Lower lobe of right lung (tissue), 2 donors: ENCODE measurements around the gene SORT1. TPM values are rescaled to one million over a fixed set of nuclear protein-coding genes. Genes with fewer than 3 reads are reported as not detected.

Source experiments
- ATAC-seq, 2 donors: fragments of 200-7000 bp; cut with Tn5 transposase; one replicate each; pipeline ENCODE4 v1.9.1; 2020 to 2022; ENCODE audit warnings: mild to moderate bottlenecking in 2 of 2, moderate library complexity in 2 of 2
- DNase-seq: peaks from one replicate; pipeline ENCODE4 v3.0.0-alpha.2; 2020
- H3K27ac ChIP-seq: fragments of 200-600 bp; one replicate; pipeline ENCODE4 v1.8.0; 2022
- H3K27me3 ChIP-seq: fragments of 200-600 bp; one replicate; pipeline ENCODE4 v1.8.0; 2022; ENCODE audit warnings: low read depth
- H3K36me3 ChIP-seq: fragments of 200-600 bp; one replicate; pipeline ENCODE4 v1.8.0; 2022; ENCODE audit warnings: mild to moderate bottlenecking
- H3K4me1 ChIP-seq: fragments of 200-600 bp; one replicate; pipeline ENCODE4 v1.8.0; 2022
- H3K4me3 ChIP-seq: fragments of 200-600 bp; one replicate; pipeline ENCODE4 v1.8.0; 2022; ENCODE audit warnings: mild to moderate bottlenecking
- H3K9me3 ChIP-seq: fragments of 200-600 bp; one replicate; pipeline ENCODE4 v1.8.0; 2022
- CTCF ChIP-seq: fragments of 200-600 bp; IDR thresholded peaks from one replicate; pipeline ENCODE4 v1.8.0; 2022; ENCODE audit warnings: antibody characterized with exemption, mild to moderate bottlenecking
- intact Hi-C: fragments of 100-400 bp; cut with DNase I; formaldehyde crosslinking; loops from one replicate; pipeline ENCODE4 v1.11.0; 2022
- total RNA-seq: library from RNA; stranded (reverse); fragmentation: NEBNext Ultra II Directional; extraction: Animal tissue kit (Norgen Biotek cat#: 25700); gene quantifications from one replicate; pipeline ENCODE4 v1.2.1, GENCODE V29; 2021
- donor health status: DM: no; HTN: yes; CAD: no; lungs with severe emphysema.

Gene SORT1
- total RNA-seq, 1 donor from 2014 or later, result 178 TPM

GRCh38 chr1:109361649-109362048 is 36.1 kb downstream of the SORT1 start:
- intact Hi-C loops, result no loop called here
- no peak for TF ChIP-seq CTCF
- peaks cover 17% of the 10 kb centered on the region for H3K36me3 ChIP-seq
- DNase-seq (no peak), ATAC-seq (peak in 1 of 2 donors; percentile 54)
- peaks cover 14% of the 10 kb centered on the region for H3K4me1 ChIP-seq
- no peaks in the 10 kb centered on the region for H3K27me3 ChIP-seq
- no peak overlapping the region for H3K4me3 ChIP-seq
- no peak overlapping the region for H3K27ac ChIP-seq
- H3K9me3 ChIP-seq, result no peaks in the 10 kb centered on the region

GRCh38 chr1:109361069-109361468 is 36.6 kb downstream of the SORT1 start:
- TF ChIP-seq CTCF, result no peak
- H3K27me3 ChIP-seq, result no peaks in the 10 kb centered on the region
- ATAC-seq (no peak), DNase-seq (no peak)
- intact Hi-C loops, result no loop called here
- no peak overlapping the region for H3K4me3 ChIP-seq
- H3K9me3 ChIP-seq, result no peaks in the 10 kb centered on the region
- peaks cover 12% of the 10 kb centered on the region for H3K36me3 ChIP-seq
- peaks cover 14% of the 10 kb centered on the region for H3K4me1 ChIP-seq
- no peak overlapping the region for H3K27ac ChIP-seq

- intact Hi-C loops, result no loop called here
- no peaks in the 10 kb centered on the region for H3K27me3 ChIP-seq
- ATAC-seq (no peak), DNase-seq (no peak)
- no peak for TF ChIP-seq CTCF
- H3K4me3 ChIP-seq, result no peak overlapping the region
- peaks cover 24% of the 10 kb centered on the region for H3K36me3 ChIP-seq
- peaks cover 20% of the 10 kb centered on the region for H3K4me1 ChIP-seq
- H3K9me3 ChIP-seq, result no peaks in the 10 kb centered on the region
- no peak overlapping the region for H3K27ac ChIP-seq
These were observed 40.1 kb downstream of the SORT1 start for GRCh38 chr1:109357616-109358015.

GRCh38 chr1:109356915-109357314 is 40.8 kb downstream of the SORT1 start:
- Histone ChIP-seq H3K4me1 (peaks cover 24% of the 10 kb centered on the region), H3K27me3 (no peaks in the 10 kb centered on the region), H3K36me3 (peaks cover 31% of the 10 kb centered on the region), H3K4me3 (no peak overlapping the region), H3K27ac (no peak overlapping the region), H3K9me3 (no peaks in the 10 kb centered on the region)
- TF ChIP-seq CTCF, result no peak
- no peak for DNase-seq
- ATAC-seq, result no peak
- intact Hi-C loops, result no loop called here

GRCh38 chr1:109356505-109356904 is 41.2 kb downstream of the SORT1 start:
- Histone ChIP-seq H3K27ac (no peak overlapping the region), H3K4me1 (peaks cover 23% of the 10 kb centered on the region)
- TF ChIP-seq CTCF, result no peak

GRCh38 chr1:109354929-109355328 is 42.8 kb downstream of the SORT1 start:
- Histone ChIP-seq H3K4me1 (peaks cover 28% of the 10 kb centered on the region), H3K36me3 (peaks cover 51% of the 10 kb centered on the region), H3K4me3 (no peak overlapping the region), H3K27ac (no peak overlapping the region), H3K27me3 (no peaks in the 10 kb centered on the region), H3K9me3 (no peaks in the 10 kb centered on the region)
- intact Hi-C loops, result no loop called here
- no peak for DNase-seq
- no peak for ATAC-seq
- no peak for TF ChIP-seq CTCF

More at GRCh38 chr1:109356505-109356904, 41.2 kb downstream of the SORT1 start:
- Histone ChIP-seq H3K4me3 (no peak overlapping the region), H3K9me3 (no peaks in the 10 kb centered on the region), H3K36me3 (peaks cover 35% of the 10 kb centered on the region), H3K27me3 (no peaks in the 10 kb centered on the region)
- ATAC-seq (no peak), DNase-seq (no peak)
- intact Hi-C loops, result no loop called here
